RPMI7951 (cell line): Measurements from ENCODE around the gene MYH3. TPM values are rescaled to one million over a fixed set of nuclear protein-coding genes. Genes with fewer than 3 reads are reported as not detected.
A peak's percentile ranks its signal among the peaks of the same experiment; 100 is the strongest.
"Not testable (repeated sequence)": the region's sequence is repeated elsewhere in the genome, so short reads cannot be mapped to it uniquely, and the experiment has no call there.

Source experiments
- DNase-seq: peaks from one replicate; pipeline ENCODE4 v3.0.0-alpha.2; 2012; ENCODE audit warnings: low read depth
- total RNA-seq: library from RNA; depleted of rRNA; stranded (reverse); fragments of >200 nt; shearing (Covaris generic); gene quantifications from 2 replicates; pipeline ENCODE4 v1.2.3, GENCODE V29; 2014; rRNA removed

MYH3 gene
- total RNA-seq = 0.12 and 3.8 TPM in 2 replicates

DNA sequence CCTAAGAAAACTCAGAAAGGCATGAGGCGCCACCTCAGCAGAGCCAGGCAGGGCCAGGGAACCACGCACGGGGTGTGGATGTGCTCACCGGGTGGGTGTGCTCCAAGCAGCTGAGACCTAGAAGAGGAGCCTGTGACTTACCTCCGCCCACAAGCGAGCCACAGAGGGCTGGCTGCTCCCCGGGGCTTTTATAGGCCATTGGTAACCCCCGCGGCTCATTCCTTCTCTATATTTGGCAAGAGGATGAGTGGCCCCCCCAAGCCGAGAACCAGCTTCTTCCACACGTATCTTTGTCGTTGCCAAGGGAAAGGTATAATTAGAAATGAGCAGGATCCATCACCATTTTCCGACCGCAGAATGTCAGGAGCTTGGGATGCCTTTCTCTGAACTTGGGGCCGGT is at the start of gene MYH3:
Gene MYH3, minus strand, starts transcription at position 162 of the 400 bp plus-strand sequence. CDS start 2,245 bp downstream, outside the sequence.
- no peak for DNase-seq

DNA sequence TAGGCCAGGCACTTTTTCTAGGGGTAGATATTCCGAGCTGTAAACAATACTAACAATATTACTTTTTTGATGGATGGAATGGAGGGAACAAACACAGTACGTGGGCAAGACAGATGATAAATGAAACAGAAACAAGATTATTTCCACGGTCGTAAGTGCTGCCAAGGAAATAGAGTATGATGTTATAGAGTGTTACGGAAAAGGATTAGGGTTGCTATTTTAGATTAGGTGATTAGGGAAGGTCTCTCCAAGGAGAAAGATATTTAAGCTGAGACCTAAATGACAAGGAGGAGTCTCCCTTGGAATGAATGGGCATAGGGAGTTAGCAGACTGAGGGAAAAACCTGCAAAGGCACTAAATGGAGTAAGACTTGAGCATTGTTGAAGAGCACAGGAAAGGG is 48.6 kb upstream of the MYH3 start:
- DNase-seq = no peak

DNA sequence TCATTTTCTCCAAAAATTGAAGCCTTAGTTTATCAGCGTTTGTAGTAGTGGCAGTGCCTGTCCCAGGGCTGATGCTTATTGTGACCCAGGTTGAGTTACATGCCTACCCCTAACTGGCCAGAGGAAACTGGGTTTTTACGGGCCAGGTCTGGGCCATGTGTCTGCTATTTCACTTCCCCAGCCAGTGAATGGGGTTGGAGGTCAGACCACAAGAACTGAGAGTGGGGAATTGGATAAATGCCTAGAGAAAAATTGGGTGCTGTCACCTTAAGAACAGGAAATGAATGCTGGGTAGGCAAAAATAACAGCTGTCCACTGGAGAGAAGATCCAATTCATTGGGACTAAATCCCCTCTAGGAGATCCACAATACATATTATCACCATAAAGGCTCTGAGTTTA is 45.5 kb upstream of the MYH3 start:
- DNase-seq = peak; percentile 37

DNA sequence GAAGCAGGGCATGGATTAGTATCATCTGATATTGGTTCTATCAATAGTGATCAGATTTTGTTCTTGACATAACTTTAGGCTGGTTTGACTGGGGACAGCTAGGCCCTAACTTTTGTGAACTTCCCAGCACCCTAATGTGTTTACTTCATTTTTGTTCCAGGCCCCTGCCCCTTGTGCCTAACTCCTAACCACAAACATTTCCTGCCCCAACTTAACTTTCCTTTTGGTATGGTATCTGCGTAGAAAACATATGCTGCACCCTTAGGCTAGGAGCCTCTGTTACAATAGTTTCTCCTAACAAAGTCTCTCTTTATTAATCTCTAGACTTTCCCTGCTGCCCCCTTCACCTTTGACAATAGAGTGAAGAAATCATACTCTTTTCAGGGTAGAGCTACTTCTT is 42.7 kb upstream of the MYH3 start:
- peak; percentile 1 for DNase-seq

DNA sequence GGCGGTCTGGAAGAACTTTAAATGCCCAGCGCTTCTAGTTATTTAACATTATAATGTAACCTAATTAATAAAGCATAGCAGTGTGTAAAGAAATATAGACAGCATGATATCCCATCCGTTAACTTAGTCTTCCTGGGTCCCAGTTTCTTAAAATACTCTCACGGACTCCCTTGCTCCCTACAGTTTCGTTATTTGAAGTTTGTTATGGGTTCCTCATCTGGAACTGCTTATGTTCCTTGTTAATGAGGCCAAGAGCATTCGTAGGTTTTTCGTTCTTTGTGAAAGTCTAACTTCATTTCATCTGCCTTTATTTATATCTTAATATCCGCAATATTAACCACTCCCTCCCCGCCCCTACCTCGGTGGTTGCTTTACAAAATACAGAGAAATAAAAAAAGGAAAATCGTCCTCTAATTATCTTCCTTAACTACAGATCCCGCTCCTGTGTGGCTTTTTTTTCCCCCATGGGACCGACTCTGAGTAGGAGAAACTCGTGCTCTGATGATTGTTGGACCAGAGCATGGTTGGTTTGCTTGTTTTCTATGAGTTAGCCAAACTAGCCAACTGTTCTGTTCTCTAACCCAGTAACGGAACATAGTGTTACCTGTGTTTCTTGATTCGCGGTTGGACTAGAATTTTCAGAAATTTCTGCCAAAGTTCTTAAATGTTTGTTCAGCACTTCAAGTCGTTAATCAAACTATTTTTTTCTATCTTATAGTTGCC is 41.1 kb upstream of the MYH3 start:
- DNase-seq = peak; percentile 19

DNA sequence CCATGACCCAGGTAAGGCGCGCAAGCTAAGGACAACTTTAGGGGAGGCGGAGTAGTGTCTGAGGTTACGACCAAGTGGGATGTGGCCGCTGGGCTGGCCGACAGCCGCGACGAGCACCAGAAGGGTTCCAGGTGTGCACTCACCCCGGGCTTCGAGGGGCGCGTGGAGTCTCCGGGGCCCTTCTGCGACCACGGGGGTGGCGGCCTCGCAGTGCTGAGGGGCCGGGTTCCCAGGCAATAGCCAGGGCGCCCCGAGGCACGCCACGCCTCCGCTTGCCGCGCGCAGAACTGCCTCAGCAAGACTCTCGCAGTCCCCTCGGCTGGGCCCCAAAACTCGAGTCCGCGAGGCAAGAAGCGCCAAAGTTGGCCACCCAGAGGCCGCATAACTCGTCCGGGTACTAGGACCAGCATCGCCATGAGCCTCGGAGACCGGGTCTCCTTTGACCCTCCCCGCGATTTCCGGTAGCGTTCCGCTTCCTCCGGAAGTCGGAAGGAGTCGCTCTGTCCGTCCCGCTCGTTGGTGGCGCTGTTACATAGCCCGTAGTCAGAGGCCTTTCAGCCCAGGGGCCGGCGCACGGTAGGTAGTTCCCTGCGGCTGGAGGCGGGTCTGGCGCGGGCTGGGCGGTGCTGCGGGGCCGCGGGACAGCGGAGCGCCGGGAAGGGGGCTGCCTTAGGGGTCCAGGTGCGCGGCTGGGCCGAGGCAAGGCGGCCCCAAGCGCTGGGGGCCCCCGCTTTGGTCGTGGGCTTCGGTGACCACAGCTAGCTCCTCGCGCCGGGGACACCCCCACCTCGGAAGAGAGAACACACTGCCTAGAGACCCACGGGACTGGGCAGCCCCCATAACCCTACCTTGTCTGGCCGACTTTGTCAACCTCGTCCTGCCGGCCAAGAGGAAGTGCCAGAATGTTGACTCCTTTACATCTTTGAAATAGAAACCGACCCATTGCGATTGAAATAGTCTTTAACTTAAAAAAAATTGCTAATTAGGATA is 40.3 kb upstream of the MYH3 start, which contains the start of the genes ADPRM and SCO1:
Gene ADPRM, plus strand, starts transcription at position 503 of the 990 bp plus-strand sequence. CDS start 7,333 bp downstream, outside the sequence.
Gene SCO1, minus strand, starts transcription at position 442 of the 990 bp plus-strand sequence. Its CDS starts 26 bp downstream, at position 416.
- peak; percentile 92 for DNase-seq

DNA sequence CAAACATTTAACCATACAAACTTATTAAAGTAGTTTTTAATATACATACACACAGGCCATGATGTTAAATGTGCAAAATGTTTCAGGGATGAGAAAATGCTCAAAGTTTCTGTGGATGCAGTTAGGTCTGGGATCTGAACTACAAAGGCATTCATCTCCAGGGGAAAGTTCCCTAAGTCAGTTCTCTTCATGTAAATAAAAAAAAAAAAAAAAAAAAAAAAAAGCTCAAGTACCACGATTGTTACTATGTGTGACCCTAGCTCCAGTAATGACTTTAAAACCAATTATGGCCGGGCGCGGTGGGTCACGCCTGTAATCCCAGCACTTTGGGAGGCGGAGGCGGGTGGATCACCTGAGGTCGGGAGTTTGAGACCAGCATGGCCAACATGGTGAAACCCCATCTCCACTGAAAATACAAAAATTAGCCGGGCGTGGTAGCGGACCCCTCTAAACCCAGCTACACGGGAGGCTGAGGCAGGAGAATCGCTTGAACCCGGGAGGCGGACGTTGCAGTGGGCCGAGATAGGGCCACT is 38.8 kb upstream of the MYH3 start:
- DNase-seq = not testable (repeated sequence)

DNA sequence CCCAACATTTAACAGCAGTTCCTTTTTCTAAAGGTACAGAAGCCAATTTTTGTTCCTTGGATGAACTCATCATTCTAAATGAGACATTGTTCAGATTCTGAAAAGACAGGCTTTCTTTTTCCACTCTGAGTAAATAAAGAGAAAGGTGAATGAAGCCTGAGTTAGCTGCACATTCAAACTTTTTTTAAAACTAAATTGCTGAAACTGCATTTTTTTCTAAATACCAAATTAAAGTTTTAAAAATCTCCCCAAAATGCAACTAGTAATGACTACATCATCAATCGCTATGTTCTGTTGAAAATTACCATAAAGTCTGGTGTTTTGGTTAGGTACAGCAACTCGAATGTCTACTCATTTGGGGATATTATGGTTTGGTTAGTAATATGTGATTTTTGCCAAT is 30.4 kb upstream of the MYH3 start:
- no peak for DNase-seq

DNA sequence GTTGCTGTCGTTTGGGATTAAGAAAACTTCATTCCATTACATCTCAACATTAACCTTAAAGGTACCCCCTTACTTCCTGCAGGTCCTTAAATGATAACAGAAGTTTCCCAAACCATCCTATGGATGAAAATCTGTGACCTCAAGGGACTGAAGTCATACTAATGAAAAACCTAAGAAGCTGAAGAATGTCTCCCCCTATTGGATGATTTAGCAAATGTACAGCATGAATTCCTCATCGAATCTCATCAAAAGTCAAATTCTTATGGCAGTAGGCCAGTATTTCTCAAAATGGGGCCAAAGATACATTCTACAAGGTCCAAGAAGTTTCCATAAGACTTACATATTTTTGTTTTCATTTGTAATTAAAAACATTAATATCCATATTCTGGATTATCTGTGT is 26.7 kb upstream of the MYH3 start:
- peak; percentile 24 for DNase-seq

DNA sequence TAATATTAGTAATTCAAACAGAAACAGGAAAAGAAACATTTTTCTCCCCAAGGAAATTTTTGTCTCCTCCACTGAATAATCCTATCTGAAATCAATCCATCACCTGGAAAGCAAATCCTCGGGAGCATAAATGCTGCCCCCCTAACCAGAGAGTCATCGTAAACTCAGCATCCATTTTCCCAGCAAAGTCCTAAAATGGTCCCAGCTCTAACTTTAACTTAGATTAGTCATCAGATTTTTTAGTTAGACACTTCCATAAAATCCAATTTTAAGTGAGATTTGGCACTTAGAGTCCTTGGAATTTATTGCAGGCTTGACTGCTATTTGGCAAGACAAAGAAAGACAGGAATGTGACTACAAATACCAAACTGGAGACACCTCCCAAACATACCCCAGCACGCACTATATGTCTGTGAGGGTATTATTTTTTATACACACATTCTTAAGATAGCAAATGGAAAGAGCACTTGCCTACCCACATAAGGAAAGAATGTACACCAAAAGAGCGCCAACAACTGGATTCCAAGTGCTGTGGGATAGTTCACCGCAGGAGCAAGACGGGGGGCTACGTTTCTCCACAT is 24.8 kb upstream of the MYH3 start:
- DNase-seq = no peak

DNA sequence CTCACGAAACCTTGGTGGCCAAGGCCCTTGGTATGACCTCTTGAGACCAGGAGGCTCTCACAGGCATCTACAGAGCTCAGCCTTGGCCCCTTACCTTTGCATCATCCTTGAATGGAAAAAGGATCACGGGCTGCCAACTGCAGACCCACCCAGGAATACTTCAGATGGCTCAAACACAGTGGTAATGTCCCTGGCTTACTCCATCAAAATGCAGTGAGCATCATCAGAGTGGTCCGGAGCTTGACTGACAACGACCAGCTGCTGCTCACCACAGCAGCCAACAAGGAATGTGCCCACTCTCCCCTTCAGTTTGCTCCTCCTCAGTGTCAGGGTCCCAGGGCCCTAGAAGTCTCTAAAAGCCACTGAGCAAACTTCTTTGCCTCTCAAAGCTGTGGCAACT is 17.6 kb upstream of the MYH3 start:
- DNase-seq = no peak

DNA sequence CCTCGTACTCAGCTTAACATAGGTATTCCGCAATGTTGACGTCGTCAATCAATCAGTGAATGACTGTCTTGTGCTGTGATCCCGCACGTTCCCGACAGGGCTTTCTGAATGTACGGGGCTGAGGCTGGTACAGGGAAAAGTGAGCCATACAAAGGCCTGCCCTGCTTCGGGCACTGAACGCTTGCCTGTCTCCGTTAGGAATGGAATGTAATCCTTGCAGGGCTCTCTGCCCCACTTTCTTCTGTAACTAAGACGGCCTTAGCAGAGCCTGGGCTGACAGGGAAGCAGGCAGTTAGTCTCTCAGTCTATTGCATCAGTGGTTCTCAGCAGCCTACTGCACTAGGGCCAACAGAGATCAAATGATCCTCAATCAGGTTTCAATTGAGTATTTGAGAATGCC is 16.2 kb upstream of the MYH3 start:
- DNase-seq = no peak

DNA sequence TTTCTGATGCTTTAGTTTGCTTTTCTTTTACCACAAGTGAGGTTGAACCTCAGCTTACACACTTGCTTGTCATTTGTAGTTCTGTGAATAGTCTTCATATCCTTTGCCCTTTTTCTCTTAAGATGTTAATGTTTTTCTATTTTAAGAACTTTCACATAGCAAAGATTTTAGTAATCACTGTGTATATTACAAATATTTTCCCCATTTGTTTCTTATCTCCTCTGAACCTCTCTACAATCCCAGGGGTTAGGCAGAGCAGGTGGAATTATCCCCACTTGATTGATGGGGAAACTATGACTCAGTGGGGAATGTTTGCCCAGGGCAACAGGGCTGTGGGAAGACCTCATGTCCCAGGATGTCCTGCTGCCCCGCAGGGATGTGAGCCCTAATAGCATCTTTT is 11.7 kb upstream of the MYH3 start:
- peak; percentile 26 for DNase-seq

DNA sequence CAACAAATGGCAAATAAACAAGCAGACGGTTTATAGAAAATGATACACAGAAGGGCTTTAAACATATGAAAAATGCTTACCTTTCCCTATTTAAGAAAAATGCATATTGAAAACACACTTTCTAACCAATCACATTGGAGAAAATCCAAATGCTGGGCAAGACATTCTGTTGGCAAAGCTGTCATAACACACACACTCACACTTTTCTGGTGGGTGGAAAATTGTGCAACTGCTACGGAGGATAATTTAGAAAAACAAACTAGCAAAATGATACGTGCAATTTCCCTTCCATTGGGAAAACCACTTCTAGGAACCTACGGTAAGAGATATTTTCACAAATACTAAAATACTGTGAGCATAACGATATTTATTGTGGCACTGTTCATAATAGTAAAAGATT is 9.8 kb upstream of the MYH3 start:
- DNase-seq = no peak

DNA sequence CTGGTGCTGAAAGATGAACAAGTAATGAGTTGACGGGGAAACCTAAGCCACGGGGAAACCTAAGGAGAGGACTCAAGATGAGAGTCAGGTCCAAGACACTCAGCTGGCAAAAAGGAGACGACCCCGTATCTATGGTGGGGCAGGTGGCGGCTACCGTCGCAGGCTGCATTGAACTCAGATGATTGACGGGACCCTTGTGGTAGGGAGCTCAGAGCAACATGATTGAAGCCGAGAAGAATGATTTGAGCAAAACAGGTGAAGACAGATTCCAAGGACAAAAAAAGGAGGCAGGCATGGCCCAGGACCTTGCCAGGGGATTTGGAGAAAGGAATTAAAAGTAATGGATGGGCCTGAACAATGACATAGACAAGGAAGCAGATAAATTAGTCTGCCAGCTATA is 7.5 kb upstream of the MYH3 start:
- DNase-seq = no peak

DNA sequence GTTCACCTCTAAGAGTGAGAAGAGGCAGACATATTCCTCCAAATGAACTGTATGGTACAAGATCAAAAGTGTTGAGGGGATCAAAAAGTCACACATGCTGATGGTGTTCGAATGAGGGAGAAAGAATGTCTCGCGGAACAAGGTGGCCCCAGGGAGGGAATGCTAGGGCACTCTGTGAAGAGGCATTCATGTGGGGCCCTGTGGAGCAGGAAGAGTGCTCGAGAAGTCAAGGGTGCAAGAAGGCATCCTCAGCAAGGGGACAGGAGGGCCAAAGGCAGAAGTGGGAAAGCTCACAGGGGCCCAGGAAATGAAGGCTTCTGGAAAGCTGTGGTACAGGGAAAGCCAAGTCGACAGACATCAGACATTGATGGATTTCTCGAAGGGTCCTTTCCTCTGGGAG is 6.1 kb upstream of the MYH3 start:
- no peak for DNase-seq

DNA sequence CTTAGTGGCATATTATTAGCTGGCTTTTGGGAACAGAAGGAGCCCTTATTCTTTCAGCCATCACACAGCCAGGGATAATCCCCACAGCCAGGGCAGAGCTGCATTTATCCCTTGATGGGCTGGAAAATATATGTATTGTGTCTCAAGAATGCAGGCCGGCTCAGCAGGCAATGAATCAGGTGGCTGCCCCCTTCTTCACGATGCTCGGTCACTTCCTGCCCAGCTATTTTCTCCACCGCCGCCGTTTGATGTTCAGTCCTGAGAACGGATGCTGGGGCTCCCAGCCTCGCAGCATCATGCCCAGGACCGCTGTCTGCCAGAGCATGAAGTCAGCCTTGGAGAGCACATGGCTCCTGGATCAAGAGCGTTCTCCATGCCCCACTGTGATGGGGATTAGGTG is 4.3 kb upstream of the MYH3 start:
- DNase-seq = no peak

DNA sequence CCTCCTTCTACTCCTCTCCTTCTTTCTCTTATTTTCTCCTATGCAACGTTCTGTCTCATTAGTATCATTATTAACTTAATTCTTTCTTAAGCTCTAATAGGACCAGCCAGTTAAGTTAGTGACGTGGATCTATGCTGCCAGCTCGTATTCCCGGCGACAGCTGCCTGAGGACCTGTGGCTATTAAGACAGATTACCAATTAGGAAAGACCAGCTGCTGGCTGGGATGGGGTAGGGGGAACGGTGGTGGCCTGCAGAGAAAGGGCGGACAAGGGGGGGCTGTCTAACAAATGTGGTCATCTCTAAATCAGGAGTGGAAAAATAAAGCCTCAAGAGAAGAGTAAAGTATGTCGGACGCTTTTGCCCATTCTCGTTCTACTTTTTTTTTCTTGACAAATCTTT is 770 bp upstream of the MYH3 start:
- no peak for DNase-seq

DNA sequence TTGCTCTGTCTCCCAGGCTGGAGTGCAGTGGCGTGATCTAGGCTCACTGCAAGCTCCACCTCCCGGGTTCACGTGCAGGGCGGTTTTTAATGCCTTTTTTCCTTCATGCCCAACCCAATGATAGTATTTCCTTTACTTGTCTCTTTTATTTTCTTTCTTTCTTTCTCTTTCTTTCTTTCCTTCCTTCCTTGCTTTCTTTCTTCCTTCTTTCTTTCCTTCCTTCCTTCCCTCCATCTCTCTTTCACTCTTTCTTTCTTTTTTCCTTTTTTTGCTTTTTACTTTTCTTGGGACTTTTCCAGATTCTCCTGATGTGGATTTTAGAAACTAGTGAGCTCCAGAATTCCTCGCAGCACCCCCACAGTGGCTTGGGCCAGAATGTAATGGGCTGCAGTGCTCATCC is 3.1 kb downstream of the MYH3 start:
- no peak for DNase-seq

DNA sequence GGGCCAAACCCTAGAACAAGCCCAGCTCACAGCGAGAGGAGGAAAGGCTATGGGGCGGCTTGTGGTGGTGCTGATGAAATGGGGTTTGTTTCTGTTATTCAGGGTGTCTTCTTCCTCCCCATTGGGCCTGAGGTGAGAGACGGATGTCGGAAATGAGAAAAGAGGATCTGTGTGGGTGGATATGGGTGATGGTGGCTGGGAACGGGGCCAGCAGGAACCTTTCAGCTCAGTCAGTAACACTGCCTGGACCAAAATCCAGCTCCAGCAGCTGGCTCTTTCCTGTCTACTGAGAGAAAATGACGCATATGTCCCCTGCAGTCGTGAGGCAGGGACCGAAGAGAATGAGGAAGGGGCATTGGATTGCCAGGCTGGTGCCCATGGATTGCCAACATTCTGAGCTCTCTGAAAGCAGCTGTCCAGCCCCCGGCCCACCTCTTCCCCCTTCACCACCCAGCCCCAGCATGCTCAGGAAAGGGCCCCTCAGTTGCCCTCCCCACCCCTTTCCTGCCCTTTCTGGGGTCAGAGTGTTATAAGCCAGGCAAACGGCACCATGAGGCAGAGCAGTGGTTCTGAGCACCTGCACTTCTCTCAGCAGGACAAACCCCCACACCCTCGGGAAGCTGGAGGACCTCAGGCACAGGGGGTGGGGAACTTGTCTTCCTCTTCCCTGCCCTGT is 4.0 kb downstream of the MYH3 start:
- peak; percentile 5 for DNase-seq

DNA sequence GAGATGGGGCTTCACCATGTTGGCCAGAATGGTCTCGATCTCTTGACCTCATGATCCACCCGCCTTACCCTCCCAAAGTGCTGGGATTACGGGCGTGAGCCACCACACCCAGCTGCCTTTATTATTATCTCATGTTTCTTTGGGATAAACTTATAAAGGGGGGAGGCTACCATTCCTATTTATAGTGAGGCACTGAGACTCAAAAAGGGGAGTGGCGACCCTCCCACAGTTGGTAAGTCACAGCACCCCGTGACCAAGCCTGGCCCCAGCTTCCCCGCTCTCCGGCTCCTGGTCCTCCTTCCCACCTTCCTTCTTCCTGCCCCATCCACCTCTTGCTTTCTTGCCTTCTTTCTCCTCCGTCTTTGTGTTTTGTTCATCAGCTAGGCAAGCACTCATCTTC is 5.2 kb downstream of the MYH3 start:
- DNase-seq = no peak
